Bone marrow (tissue), 2 donors: ENCODE measurements around the gene KCNG2.

Experiments used
- DNase-seq, 2 donors: peaks; one replicate each; lab custom pipeline; 2025; lab: John Stamatoyannopoulos, UW

KCNG2 gene

DNA sequence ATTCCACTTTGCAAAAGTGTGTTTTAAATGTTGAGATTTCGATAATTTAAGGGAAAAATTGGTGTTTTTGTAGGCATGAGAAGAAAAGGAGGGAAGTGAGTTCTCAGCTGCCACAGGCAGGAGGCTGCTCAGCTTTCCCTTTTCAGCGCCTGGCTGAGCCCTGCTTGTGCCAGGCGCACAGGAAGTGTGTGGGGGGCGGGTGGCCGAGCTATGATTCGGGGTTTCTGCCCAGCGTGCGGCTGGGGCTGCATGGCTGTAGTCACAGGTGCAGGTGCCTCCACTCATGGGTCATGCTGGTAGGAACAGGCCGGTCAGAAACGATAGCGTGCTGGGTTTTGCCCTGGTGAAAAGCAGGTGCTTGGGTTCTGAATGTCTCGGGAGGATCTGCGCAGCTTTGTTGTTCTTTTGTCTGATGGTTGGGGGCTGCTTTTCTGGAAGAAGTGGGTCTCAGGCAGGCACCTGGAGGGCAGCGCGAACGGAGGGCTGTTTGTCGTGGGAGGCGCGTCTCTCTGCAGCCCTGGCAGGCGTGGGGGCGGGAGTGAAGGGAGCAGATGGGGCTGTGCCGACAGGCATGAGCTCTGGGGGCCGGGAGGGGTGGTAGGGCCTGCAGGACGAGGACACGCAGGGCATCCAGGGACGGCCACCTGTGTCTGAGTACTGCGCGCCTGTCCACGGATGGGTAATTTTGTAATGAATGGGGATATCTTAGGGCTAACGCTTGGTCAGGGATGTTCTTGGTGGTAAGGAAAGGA, 2.1 kb downstream of the KCNG2 start:
- DNase-seq = no peak

DNA sequence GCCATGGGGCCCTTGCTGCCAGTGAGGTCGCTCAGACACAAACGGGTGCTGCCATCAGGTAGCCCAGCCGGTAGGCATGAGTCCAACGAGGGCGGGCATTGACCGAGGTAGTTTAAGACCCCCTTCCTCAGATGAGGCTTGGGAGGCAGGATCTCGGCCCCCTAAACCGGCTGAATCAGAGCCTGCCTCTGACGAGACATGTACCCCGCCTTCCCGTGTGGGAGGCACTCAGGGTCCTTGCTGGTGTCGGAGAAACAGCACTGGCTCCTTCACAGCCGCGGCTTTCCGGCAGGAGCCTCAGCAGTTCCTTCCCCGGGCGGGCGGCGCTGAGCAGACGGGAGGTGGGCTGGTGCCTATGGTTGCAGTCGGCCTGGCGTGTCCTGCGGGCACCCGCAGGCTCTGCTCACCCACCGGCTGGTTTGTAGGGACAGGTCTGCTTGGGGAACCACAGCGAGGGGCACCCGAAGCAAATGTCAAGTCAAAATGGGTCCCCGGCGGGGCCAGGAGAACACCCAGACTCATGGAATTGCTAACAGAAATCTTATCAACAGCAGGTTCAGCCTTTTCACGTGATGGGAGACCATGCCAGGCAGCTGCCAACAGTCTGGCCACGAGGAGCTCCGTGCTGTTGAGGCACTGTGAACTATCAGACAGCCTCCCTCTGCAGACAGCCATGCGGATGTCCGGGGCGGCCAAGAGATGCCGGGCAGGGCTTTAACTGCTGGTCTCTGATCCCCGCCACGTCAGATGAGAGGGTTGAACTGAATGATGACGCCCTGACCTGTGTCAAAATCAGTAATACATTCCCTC, 2.8 kb downstream of the KCNG2 start:
- DNase-seq = no peak

DNA sequence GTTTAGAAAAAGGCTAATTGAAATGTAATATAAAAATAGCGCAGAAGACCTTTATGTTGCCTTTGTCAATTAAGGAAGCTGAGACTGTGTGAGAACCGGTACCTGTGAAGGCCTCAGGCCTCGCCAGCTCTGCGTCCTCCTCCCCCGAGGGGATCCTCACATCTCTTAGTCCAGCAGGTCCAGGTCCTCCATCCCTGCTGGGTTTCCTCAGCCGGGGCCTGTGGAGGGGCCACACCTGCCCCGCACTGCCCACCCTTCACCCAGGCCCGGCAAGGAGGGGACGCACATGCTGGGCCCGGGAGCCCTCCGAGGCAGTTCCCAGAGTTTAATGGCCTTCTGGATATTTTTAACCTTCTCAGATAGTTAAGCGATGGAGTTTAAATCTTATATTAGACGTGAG, 3.5 kb downstream of the KCNG2 start:
- no peak for DNase-seq

DNA sequence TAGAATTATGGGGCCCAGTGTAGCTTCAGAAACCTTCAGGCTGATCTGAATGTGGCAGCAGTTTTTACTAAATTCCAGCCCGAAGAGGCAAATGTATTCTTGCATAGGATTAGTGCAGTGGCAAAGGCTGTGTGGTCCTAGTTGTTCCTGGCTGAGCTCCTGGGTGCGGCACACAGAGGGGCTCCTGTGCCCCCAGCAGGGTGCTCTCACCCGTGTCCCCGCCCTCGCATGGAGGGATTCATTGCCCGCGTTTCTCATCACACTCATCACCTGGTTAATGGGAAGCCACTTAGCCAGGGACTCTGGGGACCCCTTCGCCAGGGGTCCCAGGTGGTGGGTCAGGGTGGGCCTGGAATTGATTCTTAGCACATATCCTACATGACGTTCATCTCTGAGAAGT, 3.9 kb downstream of the KCNG2 start:
- no peak for DNase-seq

DNA sequence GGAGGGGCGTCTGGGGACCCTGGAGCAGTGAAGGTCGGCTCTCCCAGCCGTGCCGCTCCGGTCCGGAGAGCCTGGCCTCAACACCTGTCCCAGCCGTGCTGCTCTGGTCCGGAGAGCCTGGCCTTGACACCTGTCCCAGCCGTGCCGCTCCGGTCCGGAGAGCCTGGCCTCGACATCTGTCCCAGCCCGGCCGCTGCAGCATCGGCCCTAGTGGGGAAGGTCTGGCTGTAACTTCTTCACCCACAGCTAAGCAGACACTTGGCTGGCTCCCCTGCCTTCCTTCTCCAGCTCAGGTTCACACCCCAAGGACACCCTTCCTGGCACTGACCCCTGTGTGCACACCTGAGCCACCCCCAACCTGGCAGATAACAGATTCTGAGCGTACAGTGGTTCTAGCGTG, 4.6 kb downstream of the KCNG2 start:
- DNase-seq = no peak

DNA sequence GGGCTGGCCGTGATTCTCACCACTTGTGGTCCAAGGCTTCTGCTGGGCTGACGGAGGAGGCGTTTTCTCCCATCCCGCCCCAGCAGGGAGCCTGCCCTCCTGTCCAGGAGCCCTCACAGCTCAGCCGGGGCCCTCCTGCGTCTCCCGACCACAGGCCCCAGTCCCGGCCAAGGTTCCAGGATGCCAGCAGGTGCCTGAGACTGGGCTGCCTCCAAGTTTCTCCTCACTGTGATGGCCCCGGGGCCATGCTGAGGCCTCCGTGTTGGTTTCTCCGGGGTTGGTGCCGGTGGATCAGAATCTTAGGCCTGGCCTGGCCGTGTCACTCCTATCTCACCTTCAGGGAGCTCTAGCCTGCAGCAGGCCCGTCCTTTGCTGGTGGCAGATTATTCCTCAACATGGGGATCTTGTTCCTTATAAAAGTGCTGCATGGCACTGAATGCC, 5.9 kb downstream of the KCNG2 start:
- DNase-seq = no peak

DNA sequence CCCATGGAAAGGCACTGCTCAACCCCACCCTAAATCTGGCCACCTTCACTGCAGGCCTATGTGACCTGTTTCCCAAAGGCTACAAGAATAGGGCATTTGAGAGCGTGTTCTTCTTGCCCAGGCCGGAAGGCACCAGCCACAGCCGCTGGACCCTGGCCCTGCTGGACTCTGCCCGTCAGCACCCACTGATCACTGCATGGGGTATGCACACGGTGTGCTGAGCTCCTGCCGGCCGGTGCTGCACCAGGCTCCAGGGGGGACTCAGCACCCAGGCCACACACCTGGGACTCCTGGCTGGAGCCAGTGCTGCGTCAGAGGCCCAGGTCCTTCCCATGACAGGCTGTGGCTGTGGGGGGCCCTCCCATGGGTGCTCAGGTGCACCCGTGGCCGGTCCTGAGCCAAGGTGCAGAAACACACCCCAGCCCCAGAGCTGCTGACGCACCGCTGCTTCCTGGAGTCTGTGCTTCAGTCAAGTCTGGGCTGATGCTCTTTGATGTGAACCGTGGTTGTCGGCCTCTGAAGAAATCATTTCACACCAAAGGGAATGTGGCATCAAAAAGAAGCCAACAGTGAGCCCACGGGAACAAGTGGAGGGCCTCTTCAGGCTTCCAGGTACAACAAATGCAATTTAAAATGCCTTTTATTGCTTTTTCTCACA, 6.5 kb downstream of the KCNG2 start:
- DNase-seq = no peak

DNA sequence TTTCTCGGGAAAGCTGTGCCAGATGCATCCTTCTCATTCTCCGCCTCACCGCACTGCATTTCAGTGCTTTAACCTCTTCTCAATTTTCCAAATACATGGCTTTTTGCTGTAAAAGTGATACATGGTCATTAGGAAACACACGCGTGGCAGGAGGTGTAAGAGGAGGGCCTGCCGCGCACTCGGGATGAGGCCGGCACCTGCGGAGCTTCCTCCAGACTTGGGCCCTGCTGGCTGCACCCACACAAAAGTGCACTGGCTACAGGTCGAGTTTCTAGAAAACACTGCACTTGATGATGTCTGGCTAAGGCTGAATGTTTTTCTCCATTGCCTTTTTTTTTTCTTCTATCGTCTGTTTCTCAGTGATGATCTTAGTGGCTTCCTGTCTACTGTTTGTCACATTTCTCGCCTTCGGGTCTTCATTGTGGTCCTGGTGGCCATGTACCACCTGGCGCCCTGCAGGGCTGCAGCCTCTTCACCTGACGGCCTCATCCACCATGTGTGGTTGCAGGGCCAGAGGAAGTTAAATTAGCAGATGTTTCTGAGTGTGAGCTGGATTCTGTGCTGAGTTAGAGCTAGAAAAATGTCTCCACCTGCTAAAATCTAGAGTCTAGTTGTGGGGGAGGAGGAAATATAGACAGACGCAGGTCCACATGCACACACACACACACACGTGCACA, 7.6 kb downstream of the KCNG2 start:
- DNase-seq = no peak

DNA sequence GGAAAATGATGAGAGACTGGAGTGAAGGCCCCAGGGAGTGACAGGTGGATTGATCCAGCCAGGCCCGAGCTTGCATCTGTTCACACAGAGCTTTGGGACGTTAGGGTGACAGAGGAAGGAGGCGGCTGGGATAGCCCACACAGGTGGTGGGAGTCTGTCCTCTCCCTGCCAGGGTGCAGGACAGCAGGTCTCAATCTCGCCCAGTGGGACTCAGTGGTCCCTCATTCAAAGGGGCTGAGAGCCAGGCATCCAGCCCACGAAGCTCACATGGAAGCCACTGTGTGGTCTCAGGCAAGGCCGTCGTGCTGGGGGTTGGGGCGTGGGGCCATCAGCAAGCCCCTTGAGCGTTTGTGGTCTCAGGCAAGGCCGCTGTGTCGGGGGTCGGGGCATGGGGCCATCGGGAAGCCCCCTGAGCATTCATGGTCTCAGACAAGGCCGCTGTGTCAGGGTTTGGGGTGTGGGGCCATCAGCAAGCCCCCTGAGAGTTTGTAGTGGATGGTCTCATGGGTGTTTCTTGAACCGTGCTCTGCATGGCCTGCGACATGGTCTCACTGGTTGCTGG, 8.3 kb downstream of the KCNG2 start:
- DNase-seq = no peak

DNA sequence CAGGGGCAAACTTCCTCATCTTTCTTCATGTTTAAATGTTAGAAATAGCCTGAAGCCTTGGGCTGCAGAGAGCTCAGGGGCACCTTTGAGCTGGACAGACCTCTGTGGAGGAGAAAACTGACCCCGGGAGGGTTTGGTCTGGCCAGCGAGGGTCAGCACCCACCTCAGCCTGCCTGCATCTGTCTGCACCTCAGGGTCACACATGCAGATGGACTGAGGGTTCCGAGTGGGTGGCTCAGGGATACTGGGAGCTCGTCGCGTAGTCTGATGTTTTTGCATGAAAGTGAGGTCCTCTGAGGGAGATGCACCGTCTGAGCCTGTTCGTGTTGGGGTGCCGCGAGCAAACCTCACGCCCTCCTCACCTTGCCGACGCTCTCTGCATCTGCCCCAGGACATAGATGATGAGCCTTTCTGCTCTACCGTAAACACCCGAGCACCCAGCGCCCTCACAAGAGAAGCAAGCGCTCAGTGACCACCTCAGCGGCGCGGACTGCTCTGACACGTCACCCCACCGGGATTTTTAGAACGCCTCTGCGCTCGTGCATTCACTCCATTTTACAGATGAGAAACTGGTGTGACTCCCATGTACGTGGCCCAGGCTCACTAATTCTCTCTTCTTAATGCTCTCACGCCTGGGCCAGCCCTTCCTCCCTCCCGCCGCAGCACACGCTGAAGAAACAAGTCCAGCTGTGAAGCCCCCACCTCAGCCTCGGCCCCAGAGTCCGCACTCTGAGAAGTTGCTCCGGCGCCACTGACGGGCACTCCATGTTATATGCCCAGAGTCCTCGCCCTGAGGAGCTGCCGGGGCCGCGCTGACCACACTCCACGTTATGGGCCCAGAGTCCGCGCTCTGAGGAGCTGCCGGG, 9.5 kb downstream of the KCNG2 start:
- DNase-seq = no peak

DNA sequence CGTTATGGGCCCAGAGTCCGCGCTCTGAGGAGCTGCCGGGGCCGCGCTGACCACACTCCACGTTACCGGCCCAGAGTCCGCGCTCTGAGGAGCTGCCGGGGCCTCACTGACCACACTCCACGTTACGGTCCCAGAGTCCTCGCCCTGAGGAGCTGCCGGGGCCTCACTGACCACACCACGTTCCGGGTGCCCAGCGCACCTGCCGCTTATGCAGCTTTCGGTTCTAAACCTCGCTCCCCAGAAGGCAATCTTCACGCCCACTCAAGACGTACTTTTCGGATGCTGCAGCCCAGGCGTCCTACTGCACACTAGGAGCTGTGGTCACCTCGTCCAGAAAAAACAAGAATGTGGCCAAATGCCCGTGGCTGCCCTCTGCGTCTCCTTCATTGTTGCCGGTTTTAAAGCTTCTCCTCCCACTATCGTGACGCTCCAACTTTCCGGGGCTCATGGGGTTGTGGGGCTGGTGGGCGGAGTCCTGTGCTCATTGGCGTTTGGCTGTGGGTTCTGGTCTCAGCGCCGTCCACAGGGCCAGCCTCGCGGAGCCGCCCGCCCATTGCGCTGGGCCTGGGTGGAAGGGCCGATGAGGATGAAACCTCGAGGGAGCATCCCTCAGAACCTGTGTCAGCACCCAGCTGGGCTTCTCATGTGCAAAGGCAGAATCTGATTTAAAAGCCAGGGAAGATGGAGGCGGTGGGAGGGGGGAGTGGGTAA, 11.9 kb downstream of the KCNG2 start:
- no peak for DNase-seq

DNA sequence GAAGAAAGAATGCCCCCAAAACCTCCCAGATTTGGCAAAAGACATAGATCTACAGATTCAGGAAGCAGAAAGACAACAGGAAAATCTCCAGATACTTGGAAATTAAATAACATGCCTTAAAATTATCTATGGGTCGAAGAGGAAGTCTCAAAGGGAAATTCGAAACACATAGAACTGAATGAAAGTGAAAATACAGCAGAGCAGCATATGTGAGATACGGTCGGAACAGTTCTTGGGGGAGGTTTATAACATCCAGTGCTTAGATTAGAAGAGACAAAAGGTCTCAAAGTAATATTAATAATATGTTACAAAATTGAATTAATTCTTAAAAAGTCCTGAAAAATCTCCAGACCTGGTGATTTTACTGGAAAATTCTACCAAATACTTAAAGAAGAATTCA, 14.3 kb downstream of the KCNG2 start:
- no peak for DNase-seq

DNA sequence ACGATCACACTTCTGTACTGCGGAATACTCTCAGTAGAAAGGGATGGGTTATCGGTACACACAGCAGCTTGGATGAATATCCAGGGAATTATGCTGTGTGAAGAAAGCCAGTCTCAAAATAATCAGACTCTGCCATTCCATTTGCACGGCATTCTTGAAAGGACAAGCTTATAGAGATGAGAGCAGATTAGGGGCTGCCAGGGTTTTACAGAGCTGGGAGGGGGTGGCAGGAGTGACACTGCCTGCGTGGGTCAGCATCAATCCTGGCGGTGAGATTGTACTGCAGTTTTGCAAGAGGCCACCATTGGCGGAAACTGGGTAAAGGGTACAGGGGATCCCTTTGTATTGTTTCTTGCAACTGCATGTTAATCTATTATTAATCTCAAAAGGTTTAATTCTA, 16.6 kb downstream of the KCNG2 start:
- no peak for DNase-seq

DNA sequence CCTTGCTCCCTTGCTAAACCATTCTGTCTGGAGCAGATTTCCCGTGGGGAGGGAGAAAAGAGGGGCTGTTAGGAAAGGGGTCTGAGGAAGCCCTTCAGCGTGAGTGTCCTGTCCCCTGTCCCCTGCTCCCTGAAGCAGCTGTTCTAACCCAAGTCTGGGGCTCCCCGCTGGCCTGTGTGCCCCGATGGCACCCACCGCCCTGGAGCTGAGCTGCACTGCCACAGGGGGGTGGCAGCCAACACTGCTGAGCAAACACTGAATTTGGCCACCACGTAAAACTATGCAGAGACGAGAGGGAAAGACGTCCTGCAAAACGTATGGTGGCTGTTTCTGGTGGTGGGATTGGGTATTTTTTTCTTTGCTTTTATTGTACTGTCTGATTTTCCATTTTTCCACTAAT, 17.9 kb downstream of the KCNG2 start:
- DNase-seq = no peak

DNA sequence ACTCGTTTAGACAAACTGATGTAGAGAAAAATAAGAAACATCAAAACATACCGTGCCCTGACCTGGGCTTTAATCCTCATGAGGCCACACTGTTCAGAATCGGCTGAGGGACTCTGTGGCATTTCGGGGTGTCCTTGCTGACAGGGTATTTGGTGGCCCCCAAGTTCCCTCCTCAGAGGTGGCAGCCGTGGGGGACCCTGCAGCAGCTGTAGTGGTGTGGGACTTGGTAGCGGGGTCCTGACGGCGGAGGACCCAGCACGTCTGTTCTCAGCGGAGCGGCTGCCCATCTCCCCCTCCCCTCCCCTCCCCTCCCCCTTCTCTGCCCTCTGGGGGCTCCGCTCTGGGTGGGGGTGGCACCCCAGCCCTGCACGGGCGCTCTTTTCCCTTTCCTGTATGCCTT, 18.4 kb downstream of the KCNG2 start:
- no peak for DNase-seq

DNA sequence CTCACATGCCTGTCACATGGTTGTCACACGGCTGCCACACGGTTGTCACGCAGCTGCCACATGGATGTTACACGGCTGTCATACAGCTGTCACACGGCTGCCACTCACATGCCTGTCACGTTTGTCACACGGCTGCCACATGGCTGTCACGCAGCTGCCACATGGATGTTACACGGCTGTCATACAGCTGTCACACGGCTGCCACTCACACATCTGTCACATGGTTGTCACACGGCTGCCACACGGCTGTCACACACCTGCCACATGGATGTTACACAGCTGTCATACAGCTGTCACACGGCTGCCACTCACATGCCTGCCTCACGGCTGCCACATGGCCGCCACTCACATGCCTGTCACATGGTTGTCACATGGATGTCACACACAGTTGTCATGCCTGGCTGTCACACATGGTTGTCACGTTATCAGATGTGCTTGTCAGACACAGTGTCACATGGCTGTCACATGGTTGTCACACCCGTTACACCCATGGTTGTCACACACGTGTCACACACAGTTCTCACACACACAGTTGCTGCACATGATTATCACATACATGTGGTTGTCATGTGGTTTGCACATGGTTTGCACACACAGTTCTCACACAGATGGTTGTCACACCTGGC, 19.4 kb downstream of the KCNG2 start:
- no peak for DNase-seq

DNA sequence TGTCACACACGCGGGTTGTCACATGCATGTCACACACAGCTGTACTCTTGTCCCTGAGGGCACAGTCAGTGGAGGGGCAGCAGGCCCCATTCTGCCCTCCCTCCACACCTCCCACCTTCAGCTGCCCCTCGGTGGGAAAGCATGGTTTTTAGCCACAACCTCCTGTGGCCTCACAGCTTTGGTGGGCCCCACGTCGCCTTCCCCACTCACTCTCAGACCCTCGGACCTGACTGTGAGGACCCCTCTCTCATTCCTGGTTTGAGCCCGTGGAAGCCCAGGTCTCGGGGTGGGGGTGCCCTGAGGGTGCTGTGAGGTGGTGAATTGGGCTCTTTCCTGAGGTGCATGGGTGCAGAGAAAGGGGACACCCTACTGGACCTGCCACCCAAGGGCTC, 19.9 kb downstream of the KCNG2 start:
- DNase-seq = no peak

DNA sequence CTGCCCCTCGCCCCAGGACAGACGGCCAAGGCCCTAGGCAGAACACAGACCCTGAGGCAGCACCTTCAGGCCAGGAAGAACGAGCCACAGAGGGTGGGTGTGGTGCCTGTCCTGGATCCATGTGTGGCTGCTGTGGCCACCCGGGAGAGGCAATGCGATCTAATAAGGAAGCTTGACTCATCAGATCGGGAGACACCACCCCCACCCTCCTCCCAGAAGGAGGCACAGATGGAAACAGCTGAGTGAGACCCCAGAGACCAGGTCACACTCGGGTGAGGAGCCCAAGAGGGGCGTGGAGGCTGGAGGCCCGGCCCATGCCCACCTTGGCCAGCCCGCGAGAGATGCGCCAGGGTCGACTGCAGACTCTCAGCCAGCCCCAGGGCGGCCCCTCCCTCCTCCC, 20.3 kb downstream of the KCNG2 start:
- no peak for DNase-seq

DNA sequence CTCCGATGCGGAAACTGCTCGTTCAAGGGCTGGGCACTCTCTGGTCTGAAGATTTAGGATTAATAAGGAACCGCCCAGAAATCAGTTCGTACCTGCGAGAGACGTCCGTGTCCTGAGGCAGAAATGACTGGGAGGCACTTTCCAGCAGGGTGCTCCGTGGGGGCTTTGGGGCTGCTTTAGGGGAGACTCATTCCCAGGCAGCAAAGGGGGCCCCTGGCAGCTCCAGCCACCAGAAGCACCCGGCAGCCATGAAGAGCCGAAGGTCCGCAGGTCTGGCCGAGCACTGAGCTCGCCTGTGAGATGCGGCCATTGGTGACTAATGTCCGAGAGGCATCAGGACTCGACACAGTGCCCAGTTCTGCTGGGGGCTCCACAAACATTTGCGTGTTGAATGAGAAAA, 20.9 kb downstream of the KCNG2 start:
- no peak for DNase-seq
